ENCODE measurements around the gene CSK.

The CSK gene

GRCh38 chr15:74839526-74840395 lies 57.9 kb downstream of the CSK start:
- DNase-seq (ENCODE audit: low read depth): no peak
- no peak for TF ChIP-seq CTCF (IDR thresholded peaks at IDR 0.05; ENCODE audit: low read depth, low read length, missing control alignments)
- H3K4me3 ChIP-seq (ENCODE audit: low read depth, low read length): no peak overlapping the region
- in situ Hi-C loops (cut with HindIII; ENCODE audit: low sequenced_read_pairs): no loop called here

GRCh38 chr15:74840851-74841775 lies 59.2 kb downstream of the CSK start:
- no peak overlapping the region for H3K4me3 ChIP-seq (ENCODE audit: low read depth, low read length)
- no peak for TF ChIP-seq CTCF (IDR thresholded peaks at IDR 0.05; ENCODE audit: low read depth, low read length, missing control alignments)
- DNase-seq (ENCODE audit: low read depth): no peak
- in situ Hi-C loops (cut with HindIII; ENCODE audit: low sequenced_read_pairs): no loop called here

- peak overlapping the region; percentile 87 for H3K4me3 ChIP-seq (ENCODE audit: low read depth, low read length)
- in situ Hi-C loops (cut with HindIII; ENCODE audit: low sequenced_read_pairs): no loop called here
- no peak for TF ChIP-seq CTCF (IDR thresholded peaks at IDR 0.05; ENCODE audit: low read depth, low read length, missing control alignments)
- DNase-seq (ENCODE audit: low read depth): no peak
Measured at GRCh38 chr15:74841891-74842373, 60.1 kb downstream of the CSK start.

- H3K4me3 ChIP-seq (ENCODE audit: low read depth, low read length): peak within 1 kb of the TSS; percentile 87
- peak; percentile 40 for TF ChIP-seq CTCF (IDR thresholded peaks at IDR 0.05; ENCODE audit: low read depth, low read length, missing control alignments)
- in situ Hi-C loops (cut with HindIII; ENCODE audit: low sequenced_read_pairs): no loop called here
- DNase-seq (ENCODE audit: low read depth): peak; percentile 36
Measured at GRCh38 chr15:74842581-74843444, 60.9 kb downstream of the CSK start, which contains the start of gene ULK3. ULK3 (minus strand) TSS chr15:74843156; CDS start chr15:74843105, 51 bp downstream.

- TF ChIP-seq CTCF (IDR thresholded peaks at IDR 0.05; ENCODE audit: low read depth, low read length, missing control alignments): peak; percentile 1
- in situ Hi-C loops (cut with HindIII; ENCODE audit: low sequenced_read_pairs): no loop called here
- no peak for DNase-seq (ENCODE audit: low read depth)
- H3K4me3 ChIP-seq (ENCODE audit: low read depth, low read length): peak overlapping the region; percentile 87
Measured at GRCh38 chr15:74843445-74843828, 61.6 kb downstream of the CSK start.

Measured in astrocyte of the cerebellum (primary cell).